MM.1S (cell line): ENCODE data around the gene NUP98.
"Not testable (repeated sequence)": the region's sequence is repeated elsewhere in the genome, so short reads cannot be mapped to it uniquely, and the experiment has no call there.

Experiments used
- DNase-seq: peaks from one replicate; pipeline ENCODE4 v3.0.0-alpha.2; 2015
- H2AFZ ChIP-seq: fragments of 300-600 bp; sonication (generic); 2 replicates; pipeline ENCODE4 v1.6.0; 2016; ENCODE audit warnings: antibody characterized with exemption, low read length
- H3F3A ChIP-seq: fragments of 300-600 bp; sonication (generic); 2 replicates; pipeline ENCODE4 v1.6.1; 2016; ENCODE audit warnings: mild to moderate bottlenecking, antibody characterized with exemption, low read length, moderate library complexity, mixed read lengths; ENCODE audit not compliant: insufficient read depth
- H3K27ac ChIP-seq: fragments of 300-600 bp; sonication (generic); 2 replicates; pipeline ENCODE4 v1.5.1; 2016; ENCODE audit warnings: mild to moderate bottlenecking, low read length
- H3K27me3 ChIP-seq: fragments of 300-600 bp; sonication (generic); replicated peaks from 2 replicates; pipeline ENCODE4 v1.6.0; 2016; ENCODE audit warnings: low read length; ENCODE audit not compliant: insufficient read depth
- H3K36me3 ChIP-seq: fragments of 300-600 bp; sonication (generic); replicated peaks from 2 replicates; pipeline ENCODE4 v1.6.1; 2016; ENCODE audit warnings: mild to moderate bottlenecking, low read length, mixed read lengths; ENCODE audit not compliant: insufficient read depth
- H3K4me1 ChIP-seq: fragments of 300-600 bp; sonication (generic); 2 replicates; pipeline ENCODE4 v1.6.1; 2016; ENCODE audit warnings: low read length, mixed read lengths
- H3K4me2 ChIP-seq: fragments of 300-600 bp; sonication (generic); 2 replicates; pipeline ENCODE4 v1.6.0; 2016; ENCODE audit warnings: low read depth, low read length
- H3K4me3 ChIP-seq: fragments of 300-600 bp; sonication (generic); 2 replicates; pipeline ENCODE4 v1.5.1; 2016; ENCODE audit warnings: low read length, mixed read lengths
- H3K79me2 ChIP-seq: fragments of 300-600 bp; sonication (generic); 2 replicates; pipeline ENCODE4 v1.6.1; 2016; ENCODE audit warnings: mixed run types, low read length, mixed read lengths
- H3K9ac ChIP-seq: fragments of 300-600 bp; sonication (generic); 2 replicates; pipeline ENCODE4 v1.6.1; 2016; ENCODE audit warnings: low read length, mixed read lengths
- H3K9me2 ChIP-seq: fragments of 300-600 bp; sonication (generic); replicated peaks from 2 replicates; pipeline ENCODE4 v1.6.1; 2016; ENCODE audit warnings: mild to moderate bottlenecking, low read length, mixed read lengths; ENCODE audit not compliant: insufficient read depth
- H3K9me3 ChIP-seq: fragments of 300-600 bp; sonication (generic); replicated peaks from 2 replicates; pipeline ENCODE4 v1.6.1; 2016; ENCODE audit warnings: mild to moderate bottlenecking, low read length, mixed read lengths; ENCODE audit not compliant: insufficient read depth
- H4K20me1 ChIP-seq: fragments of 300-600 bp; sonication (generic); 2 replicates; pipeline ENCODE4 v1.6.1; 2016; ENCODE audit warnings: mild to moderate bottlenecking, low read length, moderate library complexity, mixed read lengths; ENCODE audit not compliant: insufficient read depth
- EZH2 ChIP-seq: fragments of 300-600 bp; sonication (generic); optimal IDR thresholded peaks from 2 replicates; pipeline ENCODE3; 2017; ENCODE audit warnings: low read depth, mild to moderate bottlenecking, antibody characterized with exemption, low read length, mixed read lengths
- EZH2phosphoT487 ChIP-seq: fragments of 300-600 bp; sonication (generic); IDR thresholded peaks from 2 replicates; pipeline ENCODE4 v1.6.1; 2018; ENCODE audit warnings: antibody characterized with exemption, low read length
- TF ChIP-seq, protein P1 (sequence below): fragments of 300-600 bp; sonication (generic); IDR thresholded peaks from 2 replicates; pipeline ENCODE4 v1.5.1; 2016; ENCODE audit warnings: antibody characterized with exemption, low read length, mixed read lengths

Gene NUP98

DNA sequence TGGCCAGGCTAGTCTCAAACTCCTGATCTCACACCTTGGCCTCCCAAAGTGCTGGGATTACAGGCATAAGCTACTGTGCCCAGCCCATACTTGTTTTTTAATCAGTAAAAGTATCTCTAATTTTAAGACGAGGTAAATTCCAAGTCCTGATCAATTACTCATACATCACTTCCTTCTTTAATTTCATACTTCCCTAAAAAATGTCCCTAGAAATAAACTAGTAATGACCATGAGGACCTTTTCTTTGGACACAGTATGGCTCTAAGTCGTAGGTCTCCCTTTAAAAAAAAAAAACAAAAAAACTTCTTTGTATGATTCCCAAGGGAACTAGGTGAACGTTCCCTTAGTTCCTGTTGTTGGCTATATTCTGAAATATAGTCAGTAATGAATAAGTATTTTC, 29.8 kb downstream of the NUP98 start:
- DNase-seq = no peak
- H3K79me2 ChIP-seq = peaks cover 3% of the 10 kb centered on the region; the same call in 1 of the 2 replicates
- H3K36me3 ChIP-seq = peaks cover 32% of the 10 kb centered on the region
- H3K9me3 ChIP-seq = no peaks in the 10 kb centered on the region
- no peaks in the 10 kb centered on the region for H3K27me3 ChIP-seq
- H3K4me3 ChIP-seq = no peak overlapping the region
- H3K27ac ChIP-seq = no peak overlapping the region
- no peaks in the 10 kb centered on the region for H3K4me1 ChIP-seq
- TF ChIP-seq EZH2phosphoT487 = no peak
- TF ChIP-seq, protein P1, sequence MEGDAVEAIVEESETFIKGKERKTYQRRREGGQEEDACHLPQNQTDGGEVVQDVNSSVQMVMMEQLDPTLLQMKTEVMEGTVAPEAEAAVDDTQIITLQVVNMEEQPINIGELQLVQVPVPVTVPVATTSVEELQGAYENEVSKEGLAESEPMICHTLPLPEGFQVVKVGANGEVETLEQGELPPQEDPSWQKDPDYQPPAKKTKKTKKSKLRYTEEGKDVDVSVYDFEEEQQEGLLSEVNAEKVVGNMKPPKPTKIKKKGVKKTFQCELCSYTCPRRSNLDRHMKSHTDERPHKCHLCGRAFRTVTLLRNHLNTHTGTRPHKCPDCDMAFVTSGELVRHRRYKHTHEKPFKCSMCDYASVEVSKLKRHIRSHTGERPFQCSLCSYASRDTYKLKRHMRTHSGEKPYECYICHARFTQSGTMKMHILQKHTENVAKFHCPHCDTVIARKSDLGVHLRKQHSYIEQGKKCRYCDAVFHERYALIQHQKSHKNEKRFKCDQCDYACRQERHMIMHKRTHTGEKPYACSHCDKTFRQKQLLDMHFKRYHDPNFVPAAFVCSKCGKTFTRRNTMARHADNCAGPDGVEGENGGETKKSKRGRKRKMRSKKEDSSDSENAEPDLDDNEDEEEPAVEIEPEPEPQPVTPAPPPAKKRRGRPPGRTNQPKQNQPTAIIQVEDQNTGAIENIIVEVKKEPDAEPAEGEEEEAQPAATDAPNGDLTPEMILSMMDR = no peak
- no peak for TF ChIP-seq EZH2
- no peaks in the 10 kb centered on the region; the same call in 1 of the 2 replicates for H3F3A ChIP-seq
- H4K20me1 ChIP-seq = 0 out of 2 replicates have a peak, but pooled peaks cover 3% of the 10 kb centered on the region
- no peak overlapping the region for H3K4me2 ChIP-seq
- H3K9me2 ChIP-seq = no peaks in the 10 kb centered on the region
- H2AFZ ChIP-seq = no peak overlapping the region
- H3K9ac ChIP-seq = no peak overlapping the region

DNA sequence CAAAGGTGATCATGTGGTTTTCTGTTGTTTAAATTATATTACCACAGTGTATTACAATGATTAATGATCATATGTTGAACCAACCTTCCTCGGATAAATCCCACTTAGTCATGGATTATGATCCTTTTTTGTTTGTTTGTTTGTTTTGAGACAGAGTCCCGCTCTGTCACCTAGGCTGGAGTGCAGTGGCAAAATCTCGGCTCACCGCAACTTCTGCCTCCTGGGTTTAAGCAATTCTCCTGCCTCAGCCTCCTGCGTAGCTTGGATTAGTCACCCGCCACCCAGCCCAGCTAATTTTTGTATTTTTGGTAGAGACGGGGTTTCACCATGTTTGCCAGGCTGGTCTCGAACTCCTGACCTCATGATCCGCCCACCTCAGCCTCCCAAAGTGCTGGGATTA, 30.5 kb downstream of the NUP98 start:
- not testable (repeated sequence) for H3K4me3 ChIP-seq, H3K4me2 ChIP-seq, H3K27ac ChIP-seq, H3K9ac ChIP-seq, H3K27me3 ChIP-seq, DNase-seq, H3K4me1 ChIP-seq, H3K9me2 ChIP-seq, H3K9me3 ChIP-seq, H2AFZ ChIP-seq, H3K79me2 ChIP-seq, H4K20me1 ChIP-seq, H3F3A ChIP-seq
- H3K36me3 ChIP-seq = peaks cover 32% of the 10 kb centered on the region

DNA sequence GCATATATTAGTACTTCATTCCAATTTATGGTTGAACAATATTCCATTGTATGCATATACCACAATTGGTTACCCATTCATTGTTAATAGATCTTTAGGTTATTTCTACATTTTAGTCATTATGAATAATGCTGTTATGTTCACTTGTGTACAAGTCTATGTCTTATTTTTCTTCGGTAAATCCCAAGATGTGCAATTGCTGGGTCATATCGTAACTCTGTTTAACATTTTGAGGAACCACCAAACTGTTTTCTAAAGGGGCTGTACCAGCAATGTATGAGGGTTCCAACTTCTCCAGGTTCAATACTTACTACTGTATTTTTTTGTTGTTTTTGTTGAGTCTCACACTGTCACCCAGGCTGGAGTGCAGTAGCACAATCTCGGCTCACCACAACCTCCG, 33.1 kb downstream of the NUP98 start:
- Histone ChIP-seq H3K79me2 (no peaks in the 10 kb centered on the region; the same call in 1 of the 2 replicates), H3K4me3 (no peak overlapping the region), H3K9ac (no peak overlapping the region), H3K36me3 (peaks cover 35% of the 10 kb centered on the region), H3F3A (no peaks in the 10 kb centered on the region; the same call in 1 of the 2 replicates), H3K9me2 (no peaks in the 10 kb centered on the region), H3K27me3 (no peaks in the 10 kb centered on the region), H4K20me1 (no peaks in the 10 kb centered on the region), H3K4me1 (no peaks in the 10 kb centered on the region), H3K27ac (no peak overlapping the region), H3K9me3 (no peaks in the 10 kb centered on the region), H3K4me2 (no peak overlapping the region), H2AFZ (no peak overlapping the region)
- TF ChIP-seq, protein P1 = no peak
- TF ChIP-seq EZH2phosphoT487 (no peak), EZH2 (no peak)
- no peak for DNase-seq

DNA sequence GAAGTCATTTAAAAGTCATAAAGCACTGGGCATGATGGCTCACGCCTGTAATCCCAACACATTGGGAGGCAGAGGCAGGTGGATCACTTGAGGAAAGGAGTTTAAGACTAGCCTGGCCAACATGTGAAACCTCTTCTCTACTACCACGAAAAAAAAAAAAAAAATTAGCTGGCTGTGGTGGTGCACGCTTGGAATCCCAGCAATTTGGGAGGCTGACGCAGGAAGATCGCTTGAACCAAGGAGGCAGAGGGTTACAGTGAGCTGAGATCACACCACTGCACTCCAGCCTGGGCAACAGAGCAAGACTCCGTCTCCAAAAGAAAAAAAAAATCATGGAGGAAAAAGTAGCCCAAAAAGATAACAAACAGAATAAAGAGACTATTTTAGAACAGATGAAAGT, 42.2 kb downstream of the NUP98 start:
- Histone ChIP-seq H3K27ac (no peak overlapping the region), H2AFZ (no peak overlapping the region), H3K4me2 (no peak overlapping the region), H3K9ac (no peak overlapping the region), H3F3A (no peaks in the 10 kb centered on the region), H3K9me3 (no peaks in the 10 kb centered on the region), H3K4me1 (no peaks in the 10 kb centered on the region), H4K20me1 (no peaks in the 10 kb centered on the region; the same call in 1 of the 2 replicates), H3K79me2 (peaks cover 25% of the 10 kb centered on the region), H3K36me3 (peaks cover 20% of the 10 kb centered on the region), H3K4me3 (no peak overlapping the region), H3K9me2 (no peaks in the 10 kb centered on the region), H3K27me3 (no peaks in the 10 kb centered on the region)
- no peak for TF ChIP-seq EZH2
- TF ChIP-seq EZH2phosphoT487 = no peak
- TF ChIP-seq, protein P1 = no peak
- DNase-seq = no peak
